Heart right ventricle (tissue), 16 donors: ENCODE data around the gene RIN1. TPM values are rescaled to one million over a fixed set of nuclear protein-coding genes. Genes with fewer than 3 reads are reported as not detected.

Source experiments
- ATAC-seq, 8 donors: fragments of 200-7000 bp; cut with Tn5 transposase; one replicate each; pipeline ENCODE4 v1.9.1; 2020; ENCODE audit warnings: mild to moderate bottlenecking in 8 of 8, moderate library complexity in 8 of 8, moderate number of reproducible peaks in 1 of 8
- DNase-seq, 2 donors: peaks; one replicate each; pipeline ENCODE4 v3.0.0-alpha.2; 2020
- H3K27ac ChIP-seq, 10 donors: fragments of 200-600 bp; sonication (generic) in 2 of 10; one replicate each; pipeline versions ENCODE4 v1.5.0 to v1.8.0; 2020 to 2022; ENCODE audit warnings: mild to moderate bottlenecking in 3 of 10
- H3K27me3 ChIP-seq, 7 donors: fragments of 200-600 bp; one replicate each; pipeline ENCODE4 v1.8.0; 2021 to 2022; ENCODE audit warnings: mild to moderate bottlenecking in 2 of 7
- H3K36me3 ChIP-seq, 9 donors: fragments of 200-600 bp; sonication (generic) in 1 of 9; one replicate each; pipeline versions ENCODE4 v1.5.0 to v1.8.0; 2020 to 2022; ENCODE audit warnings: mild to moderate bottlenecking in 2 of 9
- H3K4me1 ChIP-seq, 9 donors: fragments of 200-600 bp; sonication (generic) in 1 of 9; one replicate each; pipeline versions ENCODE4 v1.5.0 to v1.8.0; 2020 to 2022; ENCODE audit warnings: mild to moderate bottlenecking in 4 of 9
- H3K4me3 ChIP-seq, 10 donors: fragments of 200-600 bp; sonication (generic) in 2 of 10; one replicate each; pipeline versions ENCODE4 v1.5.0 to v1.8.0; 2020 to 2022; ENCODE audit warnings: mild to moderate bottlenecking in 7 of 10, moderate library complexity in 2 of 10
- H3K9me3 ChIP-seq, 11 donors: fragments of 200-600 bp in 10 of 11; sonication (generic) in 2 of 11; one replicate each; pipeline versions ENCODE4 v1.5.0 to v1.8.0; 2013 to 2022; ENCODE audit warnings: mild to moderate bottlenecking in 2 of 11, control low read depth in 1 of 11, moderate library complexity in 1 of 11
- WGBS, 2 donors: extraction: QIAGEN DNeasy Blood & Tissue Kit; methylation state at CpG; one replicate each; pipeline ENCODE4 v1.1.7; 2013; ENCODE audit warnings: inconsistent platforms in 1 of 2; 5-methylcytosine and 5-hydroxymethylcytosine counted together
- intact Hi-C, 10 donors: fragments of 100-400 bp; cut with DNase I; formaldehyde crosslinking; loops; one replicate each; pipeline versions ENCODE4 v1.11.1 to v1.14.2; 2022
- polyA plus RNA-seq, 2 donors: library from polyadenylated mRNA; stranded (reverse); fragments of 200-250 nt; gene quantifications; one replicate each; pipeline ENCODE4 v1.2.3, GENCODE V29; 2013
- total RNA-seq, 10 donors: library from RNA; stranded (reverse); fragmentation: NEBNext Ultra II Directional in 3 of 10; extraction: Animal tissue kit (Norgen Biotek cat#: 25700) in 3 of 10; gene quantifications; one replicate each; pipeline versions ENCODE4 v1.2.1 to v1.2.4, GENCODE V29; 2021 to 2023
- TF ChIP-seq, protein P1 (sequence below), 9 donors: fragments of 200-600 bp; sonication (generic) in 2 of 9; IDR thresholded peaks; one replicate each; pipeline versions ENCODE4 v1.5.0 to v1.8.0; 2021 to 2022; ENCODE audit warnings: antibody characterized with exemption in 9 of 9, mild to moderate bottlenecking in 5 of 9, moderate library complexity in 1 of 9
- donor health status: Arrhythmogenic right ventricular cardiomyopathy.
- donor health status: ischemic (EF 13 %, LVEDD 7.1; RV severe dilation, severe dysfunction).
- donor health status: healthy with polysubstance abuse.
- donor health status: DM: no; HTN: yes; CAD: no.
- donor health status: DM: no; HTN: no; CAD: no.
- donor health status: ischemic (EF 25% LVEDD 6.9; RV normal size, moderate dysfunction).
- donor health status: ischemic (EF 25% LVEDD 5.7; RV mildly dilated, moderate dysfunction).
- donor health status: healthy.
- donor health status: DM: yes; HTN: yes; CAD: no.
- donor health status: Ischemic cardiomyopathy.
- donor health status: ischemic (EF 35%, LVEDD 5.7; RV mildly dilated, moderate dysfunction).
- donor health status: nonischemic (EF 11% LVEDD 7.7; RV severe dilation, severe dysfunction).
- donor health status: DM: yes; HTN: yes; CAD: no.
- donor health status: PGD.
- donor health status: ischemic (EF 29% LVEDD 5.4; RV normal size, mild dysfunction).
- donor health status: nonischemic (EF 23%, LVEDD 6.1; RV moderate dilation, normal function).

Gene RIN1
- total and polyA plus RNA-seq, 12 donors: 0.81 to 10.8 (median 1.9) TPM

GRCh38 chr11:66334605-66335442 lies 1.4 kb downstream of the RIN1 start:
- H3K27me3 ChIP-seq: no peaks in the 10 kb centered on the region
- ATAC-seq: no peak
- WGBS, 2 donors: 83 to 85% methylated on average over 42 of the region's 42 CpGs
- intact Hi-C loops: no loop called here
- TF ChIP-seq, protein P1, sequence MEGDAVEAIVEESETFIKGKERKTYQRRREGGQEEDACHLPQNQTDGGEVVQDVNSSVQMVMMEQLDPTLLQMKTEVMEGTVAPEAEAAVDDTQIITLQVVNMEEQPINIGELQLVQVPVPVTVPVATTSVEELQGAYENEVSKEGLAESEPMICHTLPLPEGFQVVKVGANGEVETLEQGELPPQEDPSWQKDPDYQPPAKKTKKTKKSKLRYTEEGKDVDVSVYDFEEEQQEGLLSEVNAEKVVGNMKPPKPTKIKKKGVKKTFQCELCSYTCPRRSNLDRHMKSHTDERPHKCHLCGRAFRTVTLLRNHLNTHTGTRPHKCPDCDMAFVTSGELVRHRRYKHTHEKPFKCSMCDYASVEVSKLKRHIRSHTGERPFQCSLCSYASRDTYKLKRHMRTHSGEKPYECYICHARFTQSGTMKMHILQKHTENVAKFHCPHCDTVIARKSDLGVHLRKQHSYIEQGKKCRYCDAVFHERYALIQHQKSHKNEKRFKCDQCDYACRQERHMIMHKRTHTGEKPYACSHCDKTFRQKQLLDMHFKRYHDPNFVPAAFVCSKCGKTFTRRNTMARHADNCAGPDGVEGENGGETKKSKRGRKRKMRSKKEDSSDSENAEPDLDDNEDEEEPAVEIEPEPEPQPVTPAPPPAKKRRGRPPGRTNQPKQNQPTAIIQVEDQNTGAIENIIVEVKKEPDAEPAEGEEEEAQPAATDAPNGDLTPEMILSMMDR (IDR thresholded peaks at IDR 0.05): no peak
- peaks cover 0 to 59% (median 11%) of the 10 kb centered on the region in 9 donors for H3K36me3 ChIP-seq
- peak overlapping the region in 7 of 10 donors; percentile 63 to 72 (median 70) for H3K4me3 ChIP-seq
- H3K9me3 ChIP-seq: no peaks in the 10 kb centered on the region
- peaks cover 14 to 31% (median 24%) of the 10 kb centered on the region in 9 donors for H3K4me1 ChIP-seq
- no peak for DNase-seq
- H3K27ac ChIP-seq: peak overlapping the region in 4 of 10 donors; percentile 76 to 87 (median 82)

- no peaks in the 10 kb centered on the region for H3K27me3 ChIP-seq
- peaks cover 0 to 52% (median 5%) of the 10 kb centered on the region in 9 donors for H3K36me3 ChIP-seq
- TF ChIP-seq, protein P1 (IDR thresholded peaks at IDR 0.05): no peak
- H3K27ac ChIP-seq: no peak overlapping the region
- ATAC-seq: no peak
- H3K4me1 ChIP-seq: peaks cover 14 to 31% (median 24%) of the 10 kb centered on the region in 9 donors
- no peaks in the 10 kb centered on the region for H3K9me3 ChIP-seq
- whole genome bisulfite sequencing, 2 donors: 85 to 88% methylated on average over 29 of the region's 29 CpGs
- intact Hi-C loops: loop anchor here in 1 of 10 donors (2.0 kb wide), 1 partner anchor 25 kb away; no protein-coding TSS in a partner anchor
- DNase-seq: no peak
- H3K4me3 ChIP-seq: no peak overlapping the region
Measured at GRCh38 chr11:66333896-66334604, 2.2 kb downstream of the RIN1 start.

- ATAC-seq: no peak
- Histone ChIP-seq H3K4me3 (no peak overlapping the region), H3K27ac (no peak overlapping the region), H3K27me3 (no peaks in the 10 kb centered on the region), H3K36me3 (peaks cover 0 to 45% (median 0%) of the 10 kb centered on the region in 9 donors), H3K4me1 (peaks cover 14 to 37% (median 30%) of the 10 kb centered on the region in 9 donors), H3K9me3 (no peaks in the 10 kb centered on the region)
- DNase-seq: no peak
- intact Hi-C loops: loop anchor here in 1 of 10 donors (2.0 kb wide), 1 partner anchor 25 kb away; no protein-coding TSS in a partner anchor
- TF ChIP-seq, protein P1 (IDR thresholded peaks at IDR 0.05): no peak
- 89 to 93% methylated on average over 19 of the region's 19 CpGs for WGBS, 2 donors
Measured at GRCh38 chr11:66333220-66333877, 2.9 kb downstream of the RIN1 start.
